ENCODE measurements around the gene NEURL1B.

Gene NEURL1B

GRCh38 chr5:172624083-172624995, 16.7 kb upstream of the NEURL1B start:
- DNase-seq, result peak in 1 of 2 donors; percentile 38
- H3K4me1 ChIP-seq, result no peaks in the 10 kb centered on the region
- H3K27ac ChIP-seq, result no peak overlapping the region
- no peak overlapping the region for H3K4me3 ChIP-seq
- H3K36me3 ChIP-seq, result no peaks in the 10 kb centered on the region
- H3K27me3 ChIP-seq, result no peaks in the 10 kb centered on the region
- TF ChIP-seq, protein P1, sequence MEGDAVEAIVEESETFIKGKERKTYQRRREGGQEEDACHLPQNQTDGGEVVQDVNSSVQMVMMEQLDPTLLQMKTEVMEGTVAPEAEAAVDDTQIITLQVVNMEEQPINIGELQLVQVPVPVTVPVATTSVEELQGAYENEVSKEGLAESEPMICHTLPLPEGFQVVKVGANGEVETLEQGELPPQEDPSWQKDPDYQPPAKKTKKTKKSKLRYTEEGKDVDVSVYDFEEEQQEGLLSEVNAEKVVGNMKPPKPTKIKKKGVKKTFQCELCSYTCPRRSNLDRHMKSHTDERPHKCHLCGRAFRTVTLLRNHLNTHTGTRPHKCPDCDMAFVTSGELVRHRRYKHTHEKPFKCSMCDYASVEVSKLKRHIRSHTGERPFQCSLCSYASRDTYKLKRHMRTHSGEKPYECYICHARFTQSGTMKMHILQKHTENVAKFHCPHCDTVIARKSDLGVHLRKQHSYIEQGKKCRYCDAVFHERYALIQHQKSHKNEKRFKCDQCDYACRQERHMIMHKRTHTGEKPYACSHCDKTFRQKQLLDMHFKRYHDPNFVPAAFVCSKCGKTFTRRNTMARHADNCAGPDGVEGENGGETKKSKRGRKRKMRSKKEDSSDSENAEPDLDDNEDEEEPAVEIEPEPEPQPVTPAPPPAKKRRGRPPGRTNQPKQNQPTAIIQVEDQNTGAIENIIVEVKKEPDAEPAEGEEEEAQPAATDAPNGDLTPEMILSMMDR (IDR thresholded peaks at IDR 0.05), result no peak
- no peaks in the 10 kb centered on the region for H3K9me3 ChIP-seq
- intact Hi-C loops (cut with DNase I; ENCODE audit: low total_unique reads), result no loop called here

- intact Hi-C loops (cut with DNase I; ENCODE audit: low total_unique reads), result no loop called here
- no peaks in the 10 kb centered on the region for H3K36me3 ChIP-seq
- no peaks in the 10 kb centered on the region for H3K27me3 ChIP-seq
- no peaks in the 10 kb centered on the region for H3K9me3 ChIP-seq
- no peaks in the 10 kb centered on the region for H3K4me1 ChIP-seq
- peak in 1 of 2 donors; percentile 53 for DNase-seq
- H3K4me3 ChIP-seq, result no peak overlapping the region
- H3K27ac ChIP-seq, result no peak overlapping the region
- TF ChIP-seq, protein P1 (IDR thresholded peaks at IDR 0.05), result no peak
Measured at GRCh38 chr5:172624996-172625964, 15.8 kb upstream of the NEURL1B start.

GRCh38 chr5:172626031-172626581, 15.0 kb upstream of the NEURL1B start:
- no peaks in the 10 kb centered on the region for H3K36me3 ChIP-seq
- no peaks in the 10 kb centered on the region for H3K9me3 ChIP-seq
- TF ChIP-seq, protein P1 (IDR thresholded peaks at IDR 0.05), result no peak
- DNase-seq, result peak in 1 of 2 donors; percentile 53
- H3K27ac ChIP-seq, result no peak overlapping the region
- no peaks in the 10 kb centered on the region for H3K27me3 ChIP-seq
- H3K4me3 ChIP-seq, result no peak overlapping the region
- intact Hi-C loops (cut with DNase I; ENCODE audit: low total_unique reads), result no loop called here
- no peaks in the 10 kb centered on the region for H3K4me1 ChIP-seq

DNA sequence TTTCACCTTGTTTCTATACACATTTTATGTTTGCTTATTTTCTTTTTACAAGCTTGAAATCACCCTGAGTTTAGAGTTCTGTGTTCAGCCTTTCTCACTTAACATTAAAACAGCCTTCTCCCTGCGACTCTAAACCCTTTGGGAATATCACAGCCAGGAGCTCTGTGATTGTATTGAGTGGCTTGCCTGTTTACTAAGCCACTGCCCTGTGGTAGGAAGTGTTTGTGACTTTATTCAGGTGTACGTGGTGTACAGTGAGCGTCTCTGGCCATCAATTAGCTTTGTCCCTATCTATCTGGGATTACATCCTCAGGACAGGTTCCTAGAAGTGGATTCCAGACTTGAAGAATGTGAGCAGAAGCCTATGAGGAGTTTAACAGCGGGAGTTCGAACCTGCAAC, 11.0 kb upstream of the NEURL1B start:
- no peak for DNase-seq
- Histone ChIP-seq H3K4me1 (no peaks in the 10 kb centered on the region), H3K36me3 (no peaks in the 10 kb centered on the region), H3K27ac (no peak overlapping the region), H3K27me3 (no peaks in the 10 kb centered on the region), H3K9me3 (no peaks in the 10 kb centered on the region), H3K4me3 (no peak overlapping the region)
- intact Hi-C loops (cut with DNase I; ENCODE audit: low total_unique reads), result loop anchor here (10.0 kb wide), 2 partner anchors 65 to 145 kb away; no protein-coding TSS in a partner anchor
- TF ChIP-seq, protein P1 (IDR thresholded peaks at IDR 0.05), result no peak

DNA sequence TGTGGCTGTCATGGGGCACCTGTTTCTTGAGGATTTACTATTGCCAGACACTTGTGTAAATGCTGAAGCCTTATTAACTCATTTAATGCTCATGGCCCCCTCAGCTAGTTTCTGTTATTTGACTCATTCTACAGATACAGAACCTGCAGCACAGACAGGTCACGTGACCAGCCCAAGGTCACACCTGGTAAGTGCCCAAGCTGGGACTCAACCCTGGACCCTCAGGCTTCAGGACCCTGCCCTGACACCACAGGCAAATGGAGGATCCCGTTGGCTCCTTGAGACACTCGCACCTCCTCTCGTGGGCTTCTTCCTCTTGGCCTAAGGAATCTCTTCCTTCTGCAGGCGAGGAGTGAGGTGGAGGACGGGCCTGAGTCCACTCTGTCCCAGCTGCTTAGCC, 10.6 kb upstream of the NEURL1B start:
- peak in 1 of 2 donors; percentile 35 for DNase-seq
- Histone ChIP-seq H3K27ac (no peak overlapping the region), H3K4me1 (no peaks in the 10 kb centered on the region), H3K36me3 (no peaks in the 10 kb centered on the region), H3K4me3 (no peak overlapping the region), H3K27me3 (no peaks in the 10 kb centered on the region), H3K9me3 (no peaks in the 10 kb centered on the region)
- intact Hi-C loops (cut with DNase I; ENCODE audit: low total_unique reads), result loop anchor here (10.0 kb wide), 2 partner anchors 66 to 146 kb away; no protein-coding TSS in a partner anchor
- TF ChIP-seq, protein P1 (IDR thresholded peaks at IDR 0.05), result no peak
